Suprapubic skin (tissue), 4 donors: ENCODE results near the gene PCBP3. TPM values are rescaled to one million over a fixed set of nuclear protein-coding genes. Genes with fewer than 3 reads are reported as not detected.
A peak's percentile ranks its signal among the peaks of the same experiment; 100 is the strongest.
"Not testable (repeated sequence)": the region's sequence is repeated elsewhere in the genome, so short reads cannot be mapped to it uniquely, and the experiment has no call there.

Experiments
- DNase-seq, 2 donors: peaks; one replicate each; pipeline ENCODE4 v3.0.0-alpha.2; 2019; ENCODE audit warnings: low spot score in 2 of 2
- H3K27ac ChIP-seq: fragments of 200-600 bp; sonication (generic); one replicate; pipeline ENCODE4 v1.5.1; 2019
- H3K27me3 ChIP-seq: fragments of 200-600 bp; sonication (generic); one replicate; pipeline ENCODE4 v1.5.1; 2019
- H3K36me3 ChIP-seq: fragments of 200-600 bp; sonication (generic); one replicate; pipeline ENCODE4 v1.5.1; 2019
- H3K4me1 ChIP-seq: fragments of 200-600 bp; sonication (generic); one replicate; pipeline ENCODE4 v1.5.1; 2019
- H3K4me3 ChIP-seq: fragments of 200-600 bp; sonication (generic); one replicate; pipeline ENCODE4 v1.5.1; 2019; ENCODE audit warnings: mild to moderate bottlenecking
- H3K9me3 ChIP-seq: fragments of 200-600 bp; sonication (generic); one replicate; pipeline ENCODE4 v1.5.1; 2019
- EP300 ChIP-seq: sonication (generic); formaldehyde crosslinking; IDR thresholded peaks from one replicate; pipeline ENCODE4 v1.6.1; 2017; ENCODE audit warnings: antibody characterized with exemption
- POLR2A ChIP-seq, 2 donors: fragments of 450-650 bp; IDR thresholded peaks; one replicate each; pipeline ENCODE4 v1.6.1; 2017; ENCODE audit warnings: antibody characterized with exemption in 2 of 2, mild to moderate bottlenecking in 2 of 2, moderate library complexity in 2 of 2
- POLR2AphosphoS5 ChIP-seq, 3 donors: sonication (generic); formaldehyde crosslinking; IDR thresholded peaks; one replicate each; pipeline ENCODE4 v1.6.1; 2017; ENCODE audit warnings: antibody characterized with exemption in 3 of 3
- WGBS: methylation state at CpG from one replicate; pipeline ENCODE4 v1.1.5; 2018; 5-methylcytosine and 5-hydroxymethylcytosine counted together
- total RNA-seq, 4 donors: library from RNA; depleted of rRNA; stranded (reverse); fragments of >200 nt; gene quantifications; one replicate each; pipeline ENCODE4 v1.1.0, GENCODE V29; 2016
- TF ChIP-seq, protein P1 (sequence below), 2 donors: fragments of 200-600 bp in 1 of 2; fragments of 450-650 bp in 1 of 2; sonication (generic) in 1 of 2; IDR thresholded peaks; one replicate each; pipeline ENCODE4 v1.5.1; 2016 to 2019; ENCODE audit warnings: antibody characterized with exemption in 2 of 2, mild to moderate bottlenecking in 1 of 2, moderate library complexity in 1 of 2

The PCBP3 gene
- total RNA-seq, 4 donors from 2014 or later: 0.97 to 7.3 (median 2.7) TPM

DNA sequence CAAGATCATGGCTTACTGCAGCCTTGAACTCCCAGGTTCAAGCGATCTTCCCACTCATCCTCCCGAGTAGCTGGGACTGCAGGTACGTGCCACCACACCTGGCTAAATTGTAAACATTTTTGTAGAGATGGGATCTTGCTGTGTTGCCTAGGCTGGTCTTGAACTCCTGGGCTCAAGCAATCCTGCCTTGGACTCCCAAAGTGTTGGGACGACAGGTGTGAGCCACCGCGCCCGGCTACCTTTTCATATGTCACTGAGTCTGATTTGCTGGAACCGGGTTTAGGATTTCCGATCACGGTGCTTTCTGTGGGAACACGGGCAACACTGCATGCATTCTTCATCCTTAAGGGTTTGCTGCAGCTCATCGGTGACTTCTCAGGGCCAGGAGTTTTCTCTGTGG, 32.2 kb upstream of the PCBP3 start:
- Histone ChIP-seq H3K4me3 (no peak overlapping the region), H3K36me3 (no peaks in the 10 kb centered on the region), H3K9me3 (no peaks in the 10 kb centered on the region), H3K27me3 (peaks cover 93% of the 10 kb centered on the region), H3K27ac (no peak overlapping the region), H3K4me1 (no peaks in the 10 kb centered on the region)
- DNase-seq: peak in 1 of 2 donors; percentile 49
- WGBS: 93% methylated on average over 9 of the region's 12 CpGs
- TF ChIP-seq, protein P1, sequence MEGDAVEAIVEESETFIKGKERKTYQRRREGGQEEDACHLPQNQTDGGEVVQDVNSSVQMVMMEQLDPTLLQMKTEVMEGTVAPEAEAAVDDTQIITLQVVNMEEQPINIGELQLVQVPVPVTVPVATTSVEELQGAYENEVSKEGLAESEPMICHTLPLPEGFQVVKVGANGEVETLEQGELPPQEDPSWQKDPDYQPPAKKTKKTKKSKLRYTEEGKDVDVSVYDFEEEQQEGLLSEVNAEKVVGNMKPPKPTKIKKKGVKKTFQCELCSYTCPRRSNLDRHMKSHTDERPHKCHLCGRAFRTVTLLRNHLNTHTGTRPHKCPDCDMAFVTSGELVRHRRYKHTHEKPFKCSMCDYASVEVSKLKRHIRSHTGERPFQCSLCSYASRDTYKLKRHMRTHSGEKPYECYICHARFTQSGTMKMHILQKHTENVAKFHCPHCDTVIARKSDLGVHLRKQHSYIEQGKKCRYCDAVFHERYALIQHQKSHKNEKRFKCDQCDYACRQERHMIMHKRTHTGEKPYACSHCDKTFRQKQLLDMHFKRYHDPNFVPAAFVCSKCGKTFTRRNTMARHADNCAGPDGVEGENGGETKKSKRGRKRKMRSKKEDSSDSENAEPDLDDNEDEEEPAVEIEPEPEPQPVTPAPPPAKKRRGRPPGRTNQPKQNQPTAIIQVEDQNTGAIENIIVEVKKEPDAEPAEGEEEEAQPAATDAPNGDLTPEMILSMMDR (IDR thresholded peaks at IDR 0.05): no peak
- no peak for TF ChIP-seq POLR2A (IDR thresholded peaks at IDR 0.05)
- no peak for TF ChIP-seq POLR2AphosphoS5 (IDR thresholded peaks at IDR 0.05)
- no peak for TF ChIP-seq EP300

GRCh38 chr21:45611939-45612664, 31.4 kb upstream of the PCBP3 start:
- TF ChIP-seq POLR2A (IDR thresholded peaks at IDR 0.05) (no peak), EP300 (no peak), POLR2AphosphoS5 (IDR thresholded peaks at IDR 0.05) (no peak)
- TF ChIP-seq, protein P1 (IDR thresholded peaks at IDR 0.05): no peak
- Histone ChIP-seq H3K36me3 (no peaks in the 10 kb centered on the region), H3K27ac (no peak overlapping the region), H3K9me3 (no peaks in the 10 kb centered on the region), H3K4me1 (no peaks in the 10 kb centered on the region), H3K27me3 (peaks cover 93% of the 10 kb centered on the region), H3K4me3 (no peak overlapping the region)
- 41% methylated on average over 19 of the region's 25 CpGs for WGBS
- peak; percentile 21 to 61 for DNase-seq

GRCh38 chr21:45612665-45613019, 30.9 kb upstream of the PCBP3 start:
- H3K9me3 ChIP-seq, H3K36me3 ChIP-seq, H3K27ac ChIP-seq, H3K4me1 ChIP-seq, H3K4me3 ChIP-seq: not testable (repeated sequence)
- H3K27me3 ChIP-seq: peaks cover 92% of the 10 kb centered on the region
- 88% methylated on average over 5 of the region's 7 CpGs for WGBS
- peak; percentile 20 to 40 for DNase-seq

- TF ChIP-seq POLR2A (IDR thresholded peaks at IDR 0.05) (no peak), EP300 (no peak), POLR2AphosphoS5 (IDR thresholded peaks at IDR 0.05) (no peak)
- TF ChIP-seq, protein P1 (IDR thresholded peaks at IDR 0.05): no peak
- WGBS: 78% methylated on average over 4 of the region's 6 CpGs
- peak; percentile 27 to 69 for DNase-seq
- Histone ChIP-seq H3K4me1 (no peaks in the 10 kb centered on the region), H3K9me3 (no peaks in the 10 kb centered on the region), H3K27me3 (peaks cover 89% of the 10 kb centered on the region), H3K27ac (no peak overlapping the region), H3K4me3 (no peak overlapping the region), H3K36me3 (no peaks in the 10 kb centered on the region)
Observed at GRCh38 chr21:45613396-45613795, 30.1 kb upstream of the PCBP3 start.

GRCh38 chr21:45613881-45614280, 29.6 kb upstream of the PCBP3 start:
- WGBS: 51% methylated on average over 9 of the region's 9 CpGs
- TF ChIP-seq, protein P1 (IDR thresholded peaks at IDR 0.05): no peak
- no peak for TF ChIP-seq POLR2A (IDR thresholded peaks at IDR 0.05)
- TF ChIP-seq EP300: no peak
- TF ChIP-seq POLR2AphosphoS5 (IDR thresholded peaks at IDR 0.05): no peak
- DNase-seq: peak; percentile 5 to 43
- Histone ChIP-seq H3K4me3 (no peak overlapping the region), H3K9me3 (no peaks in the 10 kb centered on the region), H3K36me3 (no peaks in the 10 kb centered on the region), H3K4me1 (no peaks in the 10 kb centered on the region), H3K27ac (no peak overlapping the region), H3K27me3 (peaks cover 88% of the 10 kb centered on the region)
